Measurements from ENCODE around the gene TTLL3. TPM values are rescaled to one million over a fixed set of nuclear protein-coding genes. Genes with fewer than 3 reads are reported as not detected.

TTLL3 gene
- total and polyA plus RNA-seq, 2 of the 13 experiments (the other 11 are each of a cell fraction or from before 2014, with no cell fraction given): 9.5 to 51.2 TPM

DNA sequence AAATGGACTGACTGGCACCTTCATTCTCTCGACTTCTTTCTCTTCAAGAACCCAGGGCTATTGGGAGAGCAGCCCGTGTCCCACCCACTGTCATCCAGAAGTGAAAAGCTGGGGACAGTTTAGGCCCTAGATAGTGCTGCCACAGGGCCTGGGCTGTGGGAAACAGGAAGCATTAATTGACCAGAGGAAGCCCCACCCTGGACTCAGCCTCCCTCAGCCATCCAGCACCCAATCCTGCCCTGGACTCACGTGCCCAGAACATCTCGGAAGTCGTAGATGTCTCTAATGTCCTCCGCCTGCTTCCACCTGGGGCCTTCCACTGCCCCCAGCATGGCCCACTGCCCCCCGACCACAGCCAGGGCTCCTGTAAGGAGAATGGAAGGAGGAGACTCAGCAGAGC, 42.6 kb upstream of the TTLL3 start (continued):
- TF ChIP-seq HDAC6 (IDR thresholded peaks at IDR 0.05; ENCODE audit: low read depth, low read length) (no peak), ARNTL (CRISPR knock-in tag; IDR thresholded peaks at IDR 0.05) (no peak)
- TF ChIP-seq, protein P1, sequence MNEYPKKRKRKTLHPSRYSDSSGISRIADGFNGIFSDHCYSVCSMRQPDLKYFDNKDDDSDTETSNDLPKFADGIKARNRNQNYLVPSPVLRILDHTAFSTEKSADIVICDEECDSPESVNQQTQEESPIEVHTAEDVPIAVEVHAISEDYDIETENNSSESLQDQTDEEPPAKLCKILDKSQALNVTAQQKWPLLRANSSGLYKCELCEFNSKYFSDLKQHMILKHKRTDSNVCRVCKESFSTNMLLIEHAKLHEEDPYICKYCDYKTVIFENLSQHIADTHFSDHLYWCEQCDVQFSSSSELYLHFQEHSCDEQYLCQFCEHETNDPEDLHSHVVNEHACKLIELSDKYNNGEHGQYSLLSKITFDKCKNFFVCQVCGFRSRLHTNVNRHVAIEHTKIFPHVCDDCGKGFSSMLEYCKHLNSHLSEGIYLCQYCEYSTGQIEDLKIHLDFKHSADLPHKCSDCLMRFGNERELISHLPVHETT (CRISPR knock-in tag; conservative IDR thresholded peaks at IDR 0.05): no peak

DNA sequence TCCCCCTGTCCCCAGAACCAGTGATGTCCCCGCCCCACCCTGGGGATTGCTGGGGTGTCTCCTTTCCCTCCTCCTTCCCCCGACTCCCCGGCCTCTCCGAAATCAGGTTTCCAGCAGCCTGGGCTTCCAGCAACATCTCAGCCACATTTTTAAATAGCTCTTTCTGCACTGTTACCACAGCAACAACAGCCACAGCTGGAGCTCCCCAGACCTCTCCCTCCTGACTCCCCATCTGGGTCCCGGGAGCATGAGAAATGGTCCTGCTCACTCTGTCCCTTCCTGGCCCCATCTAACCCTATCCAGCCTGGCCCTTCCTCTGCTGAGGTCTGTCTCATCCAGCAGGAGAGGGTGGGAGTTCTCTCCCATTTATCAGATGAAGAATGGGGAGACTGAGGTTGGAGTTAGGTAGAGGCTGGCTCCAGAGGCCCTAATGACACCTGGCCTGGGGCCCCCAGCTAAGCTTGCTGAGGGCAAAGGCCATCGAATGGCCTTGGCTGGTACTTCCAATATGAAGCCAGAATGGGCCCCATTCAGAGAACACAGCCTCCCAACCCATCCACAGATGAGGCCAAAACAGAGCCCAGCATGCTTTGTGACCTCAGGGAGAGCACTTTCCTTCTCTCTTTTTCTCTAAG, 41.8 kb upstream of the TTLL3 start:
- no peaks in the 10 kb centered on the region; a peak in 1 of 5 replicates for H3K27me3 ChIP-seq (ENCODE audit: control insufficient read depth in 1 of 2, insufficient read depth in 2 of 2, low read length in 2 of 2)
- intact Hi-C loops (cut with micrococcal nuclease; ENCODE audit: unreplicated experiment): no loop called here
- no peak overlapping the region for H2AFZ ChIP-seq (ENCODE audit: low read length)
- peaks cover 4 to 13% of the 10 kb centered on the region in 2 experiments; a peak in 3 of 5 replicates for H3K36me3 ChIP-seq (replicated peaks in 1 of 2; ENCODE audit: control insufficient read depth in 1 of 2, insufficient read depth in 2 of 2, low read length in 2 of 2)
- H4K20me1 ChIP-seq (ENCODE audit: insufficient read depth, low read length): no peaks in the 10 kb centered on the region
- H3K9me3 ChIP-seq (ENCODE audit: low read length): no peaks in the 10 kb centered on the region
- FAIRE-seq: no peak
- in situ Hi-C loops (cut with HindIII; ENCODE audit: extremely low pct_ligation_motif_present, low pct_unique_long_range_greater_than_20kb): no loop called here
- H3K4me2 ChIP-seq (ENCODE audit: low read depth, low read length): peak overlapping the region; percentile 99
- H3K79me2 ChIP-seq (ENCODE audit: insufficient read depth, low read length): peaks cover 13% of the 10 kb centered on the region
- peak; percentile 25 for DNase-seq (ENCODE audit: low spot score)
- BruUV-seq (replicated peaks): no TSS peak
- ATAC-seq: peak; percentile 25
- whole genome bisulfite sequencing (ENCODE audit: low lambda C conversion rate): 92% methylated on average over 5 of the region's 6 CpGs
- peak overlapping the region; percentile 68 to 92 (median 76); a peak in 5 of 6 replicates for H3K4me3 ChIP-seq (replicated peaks in 1 of 3; ENCODE audit: insufficient read depth in 1 of 3, low read depth in 2 of 3, low read length in 3 of 3)
- peak overlapping the region; percentile 57 for H3K27ac ChIP-seq (ENCODE audit: extremely low read length, insufficient read depth, low read length)
- H3K4me1 ChIP-seq (ENCODE audit: insufficient read depth, low read length): peaks cover 39% of the 10 kb centered on the region
- H3K9ac ChIP-seq (ENCODE audit: insufficient read depth, low read depth, low read length): peak overlapping the region; percentile 84
- ChIA-PET CTCF (ENCODE audit: low intra/inter-chr PET ratio, low total read pairs) (no interaction called here), POLR2A (interaction anchor here (0.6 to 5.3 kb wide), 4 partner anchors 14 to 405 kb away, joined by 3 to 50 read pairs (median 19); partner anchors contain the start of genes ARPC4, OGG1, TADA3 and THUMPD3)
- peak; percentile 75 for TF ChIP-seq HNF4A (CRISPR knock-in tag; IDR thresholded peaks at IDR 0.05)
- TF ChIP-seq, protein P2, sequence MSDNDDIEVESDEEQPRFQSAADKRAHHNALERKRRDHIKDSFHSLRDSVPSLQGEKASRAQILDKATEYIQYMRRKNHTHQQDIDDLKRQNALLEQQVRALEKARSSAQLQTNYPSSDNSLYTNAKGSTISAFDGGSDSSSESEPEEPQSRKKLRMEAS (IDR thresholded peaks at IDR 0.05): peak; percentile 25; the same call in 1 of the 2 replicates
- TF ChIP-seq BRCA1 (CRISPR knock-in tag; IDR thresholded peaks at IDR 0.05): no peak
- peak; percentile 97 for TF ChIP-seq ZNF629 (CRISPR knock-in tag; conservative IDR thresholded peaks at IDR 0.05)
- TF ChIP-seq NFE2 (CRISPR knock-in tag; IDR thresholded peaks at IDR 0.05): no peak
- TF ChIP-seq NR2F2 (IDR thresholded peaks at IDR 0.05; ENCODE audit: borderline replicate concordance, low read depth): 0 out of 2 replicates have a peak, but pooled peaks have one; percentile 25
- TF ChIP-seq HDAC1 (CRISPR knock-in tag; IDR thresholded peaks at IDR 0.05): no peak
- TF ChIP-seq NONO (IDR thresholded peaks at IDR 0.05): no peak
- TF ChIP-seq NONO (CRISPR knock-in tag; conservative IDR thresholded peaks at IDR 0.05): peak; percentile 32; the same call in 1 of the 2 replicates
- peak; percentile 91 for TF ChIP-seq ZMYM3 (CRISPR knock-in tag; IDR thresholded peaks at IDR 0.05)
- TF ChIP-seq NCOA2 (CRISPR knock-in tag; IDR thresholded peaks at IDR 0.05): peak; percentile 22; the same call in 1 of the 2 replicates
- no peak for TF ChIP-seq ZFP90 (CRISPR knock-in tag; IDR thresholded peaks at IDR 0.05; ENCODE audit: borderline replicate concordance)
- peak; percentile 42; the same call in 1 of the 2 replicates for TF ChIP-seq POLR2G (IDR thresholded peaks at IDR 0.05; ENCODE audit: low read depth, low read length)
- TF ChIP-seq GZF1 (CRISPR knock-in tag; IDR thresholded peaks at IDR 0.05): no peak
- TF ChIP-seq FOSL2 (CRISPR knock-in tag; IDR thresholded peaks at IDR 0.05): peak; percentile 9; the same call in 1 of the 2 replicates
- TF ChIP-seq TBX2 (CRISPR knock-in tag; IDR thresholded peaks at IDR 0.05; ENCODE audit: borderline replicate concordance): peak; percentile 59; the same call in 1 of the 2 replicates
- peak; percentile 55; the same call in 1 of the 2 replicates for TF ChIP-seq ZNF788 (CRISPR knock-in tag; IDR thresholded peaks at IDR 0.05; ENCODE audit: borderline replicate concordance)
- peak; percentile 54 for TF ChIP-seq ZMYM4 (CRISPR knock-in tag; IDR thresholded peaks at IDR 0.05)
- TF ChIP-seq NCOR1 (IDR thresholded peaks at IDR 0.05; ENCODE audit: borderline replicate concordance, low read length): no peak
- TF ChIP-seq TARDBP (CRISPR knock-in tag; IDR thresholded peaks at IDR 0.05): no peak
- no peak for TF ChIP-seq ZNF121 (CRISPR knock-in tag; IDR thresholded peaks at IDR 0.05)

Data from HepG2 (cell line).